WTC11 (cell line): Measurements from ENCODE around the gene GPR150.

Experiments used
- CBFB ChIP-seq: sonication (generic); formaldehyde crosslinking; IDR thresholded peaks from 2 replicates; pipeline ENCODE4 v1.8.1; 2022; ENCODE audit warnings: mild to moderate bottlenecking, low read depth, missing genetic modification reagents
- FOXP1 ChIP-seq: sonication (generic); formaldehyde crosslinking; IDR thresholded peaks from 2 replicates; pipeline ENCODE4 v1.8.0; 2022; ENCODE audit warnings: missing genetic modification reagents, mild to moderate bottlenecking, moderate library complexity, borderline replicate concordance
- NFE2L1 ChIP-seq: sonication (generic); formaldehyde crosslinking; IDR thresholded peaks from 2 replicates; pipeline ENCODE4 v1.8.1; 2023; ENCODE audit warnings: missing genetic modification reagents
- OVOL2 ChIP-seq: fragments of 250-450 bp; sonication (Bioruptor Pico); IDR thresholded peaks from 2 replicates; pipeline ENCODE4 v1.9.0; 2021; ENCODE audit warnings: mild to moderate bottlenecking, borderline replicate concordance
- TEAD4 ChIP-seq: sonication (generic); formaldehyde crosslinking; IDR thresholded peaks from 2 replicates; pipeline ENCODE4 v1.8.0; 2022; ENCODE audit warnings: mild to moderate bottlenecking, missing genetic modification reagents
- ZBTB21 ChIP-seq: sonication (generic); formaldehyde crosslinking; IDR thresholded peaks from 2 replicates; pipeline ENCODE4 v1.8.1; 2023; ENCODE audit warnings: mild to moderate bottlenecking, missing genetic modification reagents, borderline replicate concordance
- TF ChIP-seq, protein P1 (sequence below): sonication (generic); formaldehyde crosslinking; IDR thresholded peaks from 2 replicates; pipeline ENCODE4 v1.8.1; 2023; ENCODE audit warnings: mild to moderate bottlenecking, missing genetic modification reagents, borderline replicate concordance
- TF ChIP-seq, protein P2 (sequence below): sonication (generic); formaldehyde crosslinking; IDR thresholded peaks from 2 replicates; pipeline ENCODE4 v1.8.1; 2023; ENCODE audit warnings: mild to moderate bottlenecking, missing genetic modification reagents, moderate library complexity
- TF ChIP-seq, protein P3 (sequence below): fragments of 200-600 bp; IDR thresholded peaks from 2 replicates; pipeline ENCODE4 v1.8.0; 2022; ENCODE audit warnings: antibody characterized with exemption
- TF ChIP-seq, protein P4 (sequence below): sonication (generic); formaldehyde crosslinking; IDR thresholded peaks from 2 replicates; pipeline ENCODE4 v1.8.0; 2022; ENCODE audit warnings: mild to moderate bottlenecking, missing genetic modification reagents
- TF ChIP-seq, protein P5 (sequence below): sonication (generic); formaldehyde crosslinking; IDR thresholded peaks from 2 replicates; pipeline ENCODE4 v1.8.1; 2022; ENCODE audit warnings: low read depth, missing genetic modification reagents, borderline replicate concordance
- TF ChIP-seq, protein P6 (sequence below): sonication (generic); formaldehyde crosslinking; IDR thresholded peaks from 2 replicates; pipeline ENCODE4 v1.8.0; 2022; ENCODE audit warnings: mild to moderate bottlenecking, missing genetic modification reagents

DNA sequence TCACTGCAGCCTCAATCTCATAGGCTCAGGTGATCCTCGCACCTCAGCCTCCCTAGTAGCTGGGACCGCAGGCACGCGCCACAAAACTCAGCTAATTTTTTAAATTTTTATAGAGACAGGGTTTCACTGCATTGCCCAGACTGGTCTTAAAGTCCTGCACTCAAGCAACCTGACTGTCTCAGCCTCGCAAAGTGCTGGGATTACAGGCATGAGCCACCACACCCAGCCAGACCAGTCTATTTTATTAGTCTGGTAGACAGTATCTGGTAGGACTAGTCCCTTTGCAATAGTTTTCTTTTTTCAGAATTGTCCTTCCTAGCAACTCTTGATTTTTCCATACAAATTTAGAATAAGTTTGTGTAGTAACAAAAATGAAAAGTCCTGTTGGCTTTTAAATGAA, 14.1 kb upstream of the GPR150 start:
- TF ChIP-seq, protein P1, sequence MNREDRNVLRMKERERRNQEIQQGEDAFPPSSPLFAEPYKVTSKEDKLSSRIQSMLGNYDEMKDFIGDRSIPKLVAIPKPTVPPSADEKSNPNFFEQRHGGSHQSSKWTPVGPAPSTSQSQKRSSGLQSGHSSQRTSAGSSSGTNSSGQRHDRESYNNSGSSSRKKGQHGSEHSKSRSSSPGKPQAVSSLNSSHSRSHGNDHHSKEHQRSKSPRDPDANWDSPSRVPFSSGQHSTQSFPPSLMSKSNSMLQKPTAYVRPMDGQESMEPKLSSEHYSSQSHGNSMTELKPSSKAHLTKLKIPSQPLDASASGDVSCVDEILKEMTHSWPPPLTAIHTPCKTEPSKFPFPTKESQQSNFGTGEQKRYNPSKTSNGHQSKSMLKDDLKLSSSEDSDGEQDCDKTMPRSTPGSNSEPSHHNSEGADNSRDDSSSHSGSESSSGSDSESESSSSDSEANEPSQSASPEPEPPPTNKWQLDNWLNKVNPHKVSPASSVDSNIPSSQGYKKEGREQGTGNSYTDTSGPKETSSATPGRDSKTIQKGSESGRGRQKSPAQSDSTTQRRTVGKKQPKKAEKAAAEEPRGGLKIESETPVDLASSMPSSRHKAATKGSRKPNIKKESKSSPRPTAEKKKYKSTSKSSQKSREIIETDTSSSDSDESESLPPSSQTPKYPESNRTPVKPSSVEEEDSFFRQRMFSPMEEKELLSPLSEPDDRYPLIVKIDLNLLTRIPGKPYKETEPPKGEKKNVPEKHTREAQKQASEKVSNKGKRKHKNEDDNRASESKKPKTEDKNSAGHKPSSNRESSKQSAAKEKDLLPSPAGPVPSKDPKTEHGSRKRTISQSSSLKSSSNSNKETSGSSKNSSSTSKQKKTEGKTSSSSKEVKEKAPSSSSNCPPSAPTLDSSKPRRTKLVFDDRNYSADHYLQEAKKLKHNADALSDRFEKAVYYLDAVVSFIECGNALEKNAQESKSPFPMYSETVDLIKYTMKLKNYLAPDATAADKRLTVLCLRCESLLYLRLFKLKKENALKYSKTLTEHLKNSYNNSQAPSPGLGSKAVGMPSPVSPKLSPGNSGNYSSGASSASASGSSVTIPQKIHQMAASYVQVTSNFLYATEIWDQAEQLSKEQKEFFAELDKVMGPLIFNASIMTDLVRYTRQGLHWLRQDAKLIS (CRISPR knock-in tag) = no peak
- TF ChIP-seq CBFB (CRISPR knock-in tag) (no peak), NFE2L1 (CRISPR knock-in tag) (no peak), TEAD4 (CRISPR knock-in tag) (no peak), OVOL2 (CRISPR knock-in tag) (no peak), ZBTB21 (CRISPR knock-in tag) (no peak), FOXP1 (CRISPR knock-in tag) (no peak)
- TF ChIP-seq, protein P2, sequence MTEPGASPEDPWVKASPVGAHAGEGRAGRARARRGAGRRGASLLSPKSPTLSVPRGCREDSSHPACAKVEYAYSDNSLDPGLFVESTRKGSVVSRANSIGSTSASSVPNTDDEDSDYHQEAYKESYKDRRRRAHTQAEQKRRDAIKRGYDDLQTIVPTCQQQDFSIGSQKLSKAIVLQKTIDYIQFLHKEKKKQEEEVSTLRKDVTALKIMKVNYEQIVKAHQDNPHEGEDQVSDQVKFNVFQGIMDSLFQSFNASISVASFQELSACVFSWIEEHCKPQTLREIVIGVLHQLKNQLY (CRISPR knock-in tag) = no peak
- TF ChIP-seq, protein P3, sequence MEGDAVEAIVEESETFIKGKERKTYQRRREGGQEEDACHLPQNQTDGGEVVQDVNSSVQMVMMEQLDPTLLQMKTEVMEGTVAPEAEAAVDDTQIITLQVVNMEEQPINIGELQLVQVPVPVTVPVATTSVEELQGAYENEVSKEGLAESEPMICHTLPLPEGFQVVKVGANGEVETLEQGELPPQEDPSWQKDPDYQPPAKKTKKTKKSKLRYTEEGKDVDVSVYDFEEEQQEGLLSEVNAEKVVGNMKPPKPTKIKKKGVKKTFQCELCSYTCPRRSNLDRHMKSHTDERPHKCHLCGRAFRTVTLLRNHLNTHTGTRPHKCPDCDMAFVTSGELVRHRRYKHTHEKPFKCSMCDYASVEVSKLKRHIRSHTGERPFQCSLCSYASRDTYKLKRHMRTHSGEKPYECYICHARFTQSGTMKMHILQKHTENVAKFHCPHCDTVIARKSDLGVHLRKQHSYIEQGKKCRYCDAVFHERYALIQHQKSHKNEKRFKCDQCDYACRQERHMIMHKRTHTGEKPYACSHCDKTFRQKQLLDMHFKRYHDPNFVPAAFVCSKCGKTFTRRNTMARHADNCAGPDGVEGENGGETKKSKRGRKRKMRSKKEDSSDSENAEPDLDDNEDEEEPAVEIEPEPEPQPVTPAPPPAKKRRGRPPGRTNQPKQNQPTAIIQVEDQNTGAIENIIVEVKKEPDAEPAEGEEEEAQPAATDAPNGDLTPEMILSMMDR = no peak
- TF ChIP-seq, protein P4, sequence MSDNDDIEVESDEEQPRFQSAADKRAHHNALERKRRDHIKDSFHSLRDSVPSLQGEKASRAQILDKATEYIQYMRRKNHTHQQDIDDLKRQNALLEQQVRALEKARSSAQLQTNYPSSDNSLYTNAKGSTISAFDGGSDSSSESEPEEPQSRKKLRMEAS (CRISPR knock-in tag) = no peak
- TF ChIP-seq, protein P5, sequence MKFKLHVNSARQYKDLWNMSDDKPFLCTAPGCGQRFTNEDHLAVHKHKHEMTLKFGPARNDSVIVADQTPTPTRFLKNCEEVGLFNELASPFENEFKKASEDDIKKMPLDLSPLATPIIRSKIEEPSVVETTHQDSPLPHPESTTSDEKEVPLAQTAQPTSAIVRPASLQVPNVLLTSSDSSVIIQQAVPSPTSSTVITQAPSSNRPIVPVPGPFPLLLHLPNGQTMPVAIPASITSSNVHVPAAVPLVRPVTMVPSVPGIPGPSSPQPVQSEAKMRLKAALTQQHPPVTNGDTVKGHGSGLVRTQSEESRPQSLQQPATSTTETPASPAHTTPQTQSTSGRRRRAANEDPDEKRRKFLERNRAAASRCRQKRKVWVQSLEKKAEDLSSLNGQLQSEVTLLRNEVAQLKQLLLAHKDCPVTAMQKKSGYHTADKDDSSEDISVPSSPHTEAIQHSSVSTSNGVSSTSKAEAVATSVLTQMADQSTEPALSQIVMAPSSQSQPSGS (CRISPR knock-in tag) = no peak
- TF ChIP-seq, protein P6, sequence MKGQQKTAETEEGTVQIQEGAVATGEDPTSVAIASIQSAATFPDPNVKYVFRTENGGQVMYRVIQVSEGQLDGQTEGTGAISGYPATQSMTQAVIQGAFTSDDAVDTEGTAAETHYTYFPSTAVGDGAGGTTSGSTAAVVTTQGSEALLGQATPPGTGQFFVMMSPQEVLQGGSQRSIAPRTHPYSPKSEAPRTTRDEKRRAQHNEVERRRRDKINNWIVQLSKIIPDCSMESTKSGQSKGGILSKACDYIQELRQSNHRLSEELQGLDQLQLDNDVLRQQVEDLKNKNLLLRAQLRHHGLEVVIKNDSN (CRISPR knock-in tag) = no peak
